GM06990 (cell line): Measurements from ENCODE around the gene TTC33.

Source experiments
- DNase-seq: peaks from one replicate; pipeline ENCODE4 v3.0.0-alpha.2; 2011; ENCODE audit not compliant: insufficient read length; ENCODE audit errors: extremely low read depth
- H3K27me3 ChIP-seq: replicated peaks from 2 replicates; pipeline ENCODE4 v1.6.0; 2011; ENCODE audit warnings: low read length; ENCODE audit not compliant: control insufficient read depth, insufficient read depth
- H3K36me3 ChIP-seq: 2 replicates; pipeline ENCODE4 v1.5.1; 2011; ENCODE audit warnings: low read length; ENCODE audit not compliant: control insufficient read depth, insufficient read depth
- H3K4me3 ChIP-seq: replicated peaks from 2 replicates; pipeline ENCODE4 v1.5.1; 2011; ENCODE audit warnings: low read depth, mild to moderate bottlenecking, control low read depth, low read length
- TF ChIP-seq, protein P1 (sequence below): IDR thresholded peaks from 2 replicates; pipeline ENCODE4 v1.5.1; 2011; ENCODE audit warnings: low read length, control low read depth, mild to moderate bottlenecking, inconsistent platforms; ENCODE audit not compliant: insufficient read depth, poor library complexity, severe bottlenecking

TTC33 gene

DNA sequence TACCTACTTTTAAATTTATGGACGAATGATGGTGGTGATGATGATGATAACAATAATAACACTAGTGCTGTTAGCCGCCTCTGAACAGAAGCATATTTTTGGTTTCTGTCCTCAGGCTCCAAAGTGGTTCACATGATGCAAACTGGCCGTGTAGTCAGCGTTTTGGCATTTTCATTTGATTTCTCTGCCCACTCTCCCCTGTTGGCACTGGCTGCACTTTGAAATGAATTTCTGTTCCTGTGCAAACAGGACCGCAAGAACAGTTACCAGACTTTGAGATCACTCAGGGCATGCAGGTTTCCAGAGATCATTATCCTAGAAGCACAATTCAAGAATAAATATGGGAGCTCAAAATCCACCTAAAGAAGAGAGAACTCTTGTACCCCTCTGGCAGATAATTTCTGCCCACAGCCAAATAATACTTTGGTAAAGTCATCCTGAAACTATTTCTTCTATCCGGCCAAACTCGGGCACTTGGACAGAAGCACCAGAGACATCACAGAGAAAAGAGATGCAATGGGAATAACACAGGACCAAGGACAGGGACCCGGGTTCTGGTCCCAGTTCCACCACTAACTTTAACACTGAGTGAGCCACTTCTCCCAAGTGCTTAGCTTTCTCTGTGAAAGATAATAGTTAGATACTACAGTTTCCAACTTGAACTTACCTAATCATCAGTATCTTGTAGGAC, 277.8 kb downstream of the TTC33 start:
- DNase-seq, result no peak
- Histone ChIP-seq H3K27me3 (no peaks in the 10 kb centered on the region), H3K4me3 (no peak overlapping the region), H3K36me3 (no peaks in the 10 kb centered on the region)
- TF ChIP-seq, protein P1, sequence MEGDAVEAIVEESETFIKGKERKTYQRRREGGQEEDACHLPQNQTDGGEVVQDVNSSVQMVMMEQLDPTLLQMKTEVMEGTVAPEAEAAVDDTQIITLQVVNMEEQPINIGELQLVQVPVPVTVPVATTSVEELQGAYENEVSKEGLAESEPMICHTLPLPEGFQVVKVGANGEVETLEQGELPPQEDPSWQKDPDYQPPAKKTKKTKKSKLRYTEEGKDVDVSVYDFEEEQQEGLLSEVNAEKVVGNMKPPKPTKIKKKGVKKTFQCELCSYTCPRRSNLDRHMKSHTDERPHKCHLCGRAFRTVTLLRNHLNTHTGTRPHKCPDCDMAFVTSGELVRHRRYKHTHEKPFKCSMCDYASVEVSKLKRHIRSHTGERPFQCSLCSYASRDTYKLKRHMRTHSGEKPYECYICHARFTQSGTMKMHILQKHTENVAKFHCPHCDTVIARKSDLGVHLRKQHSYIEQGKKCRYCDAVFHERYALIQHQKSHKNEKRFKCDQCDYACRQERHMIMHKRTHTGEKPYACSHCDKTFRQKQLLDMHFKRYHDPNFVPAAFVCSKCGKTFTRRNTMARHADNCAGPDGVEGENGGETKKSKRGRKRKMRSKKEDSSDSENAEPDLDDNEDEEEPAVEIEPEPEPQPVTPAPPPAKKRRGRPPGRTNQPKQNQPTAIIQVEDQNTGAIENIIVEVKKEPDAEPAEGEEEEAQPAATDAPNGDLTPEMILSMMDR, result no peak

DNA sequence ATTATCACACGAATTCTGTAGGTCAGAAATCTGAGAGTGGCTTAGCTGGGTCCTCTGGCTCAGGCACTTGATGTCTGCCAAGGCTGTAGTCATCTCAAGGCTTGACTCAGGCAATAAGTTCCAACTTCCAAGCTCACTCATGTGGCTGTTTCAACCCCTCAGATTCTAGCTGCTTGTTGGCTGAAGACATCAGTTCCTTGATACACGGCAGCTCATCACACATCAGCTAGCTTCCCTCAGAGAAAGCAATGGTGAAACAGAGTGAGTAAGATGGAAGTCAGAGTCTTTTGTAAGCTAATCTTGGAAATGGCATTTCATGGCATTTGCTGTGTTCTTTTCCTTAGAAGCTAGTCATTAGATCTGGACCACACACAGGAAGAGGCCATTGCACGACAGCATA, 280.2 kb downstream of the TTC33 start:
- DNase-seq, result no peak
- Histone ChIP-seq H3K27me3 (no peaks in the 10 kb centered on the region), H3K36me3 (no peaks in the 10 kb centered on the region), H3K4me3 (no peak overlapping the region)
- TF ChIP-seq, protein P1, result no peak

DNA sequence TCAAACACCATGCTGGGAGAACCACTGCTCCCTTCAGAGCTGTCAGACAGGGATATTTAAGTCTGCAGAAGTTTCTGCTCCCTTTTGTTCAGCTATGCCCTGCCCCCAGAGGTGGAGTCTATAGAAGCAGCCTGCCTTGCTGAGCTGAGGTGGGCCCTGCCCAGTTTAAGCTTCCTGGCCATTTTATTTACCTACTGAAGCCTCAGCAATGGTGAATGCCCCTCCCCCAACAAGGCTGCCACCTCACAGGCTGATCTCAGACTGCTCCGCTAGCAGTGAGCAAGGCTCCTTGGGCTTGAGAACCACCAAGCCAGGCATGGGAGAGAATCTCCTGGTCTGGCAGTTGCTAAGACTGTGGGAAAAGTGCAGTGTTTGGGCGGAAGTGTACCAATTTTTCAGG, 281.5 kb downstream of the TTC33 start:
- DNase-seq, result no peak
- TF ChIP-seq, protein P1, result no peak
- Histone ChIP-seq H3K4me3 (no peak overlapping the region), H3K27me3 (no peaks in the 10 kb centered on the region), H3K36me3 (no peaks in the 10 kb centered on the region)

DNA sequence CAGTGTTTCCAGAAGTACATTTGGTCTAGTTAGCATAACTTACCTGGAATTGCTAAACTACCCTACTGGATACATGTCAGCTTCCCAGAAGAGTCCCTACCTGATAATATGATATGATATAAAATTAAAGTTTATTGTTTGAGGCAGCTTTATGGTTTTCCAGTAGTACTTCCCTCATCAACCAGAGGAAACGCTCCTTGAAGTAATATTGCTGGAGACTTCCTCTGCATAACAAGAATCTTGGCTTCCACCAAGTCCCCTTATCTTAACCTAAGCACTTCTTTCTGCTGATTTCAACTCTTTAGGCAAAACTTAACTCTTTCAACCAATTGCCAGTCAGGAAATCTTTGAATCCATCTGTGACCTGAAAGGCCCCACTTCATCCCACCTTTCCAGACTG, 290.3 kb downstream of the TTC33 start:
- no peak for DNase-seq
- Histone ChIP-seq H3K36me3 (no peaks in the 10 kb centered on the region), H3K27me3 (no peaks in the 10 kb centered on the region), H3K4me3 (no peak overlapping the region)
- TF ChIP-seq, protein P1, result no peak

DNA sequence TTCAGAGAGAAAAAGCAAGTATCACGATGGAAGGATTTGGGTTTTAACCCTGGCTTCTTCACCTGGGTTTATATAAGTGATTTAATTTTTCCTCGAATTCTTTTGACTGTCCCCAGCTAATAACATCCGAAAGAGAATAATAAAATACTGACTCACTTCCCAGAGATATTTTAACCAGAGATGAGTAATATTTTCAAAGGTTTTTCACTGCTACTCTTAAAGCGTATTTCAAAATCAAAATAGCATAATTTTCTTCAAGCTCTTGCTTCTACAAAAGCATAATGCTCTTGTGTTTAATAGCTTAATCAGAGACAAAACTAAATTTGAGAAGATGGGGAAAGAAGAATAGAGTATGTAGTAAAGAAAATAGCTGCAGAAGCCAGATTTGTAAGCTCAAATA, 291.2 kb downstream of the TTC33 start:
- Histone ChIP-seq H3K36me3 (no peaks in the 10 kb centered on the region), H3K27me3 (no peaks in the 10 kb centered on the region), H3K4me3 (no peak overlapping the region)
- DNase-seq, result no peak
- TF ChIP-seq, protein P1, result no peak
